ENCODE results near the gene ERC2.

GRCh38 chr3:55655544-55655943, 812.7 kb downstream of the ERC2 start:
- TF ChIP-seq CTCF (IDR thresholded peaks at IDR 0.05; ENCODE audit: insufficient read depth, low read length, poor library complexity, severe bottlenecking) (no peak), EZH2phosphoT487 (conservative IDR thresholded peaks at IDR 0.05; ENCODE audit: low read length) (no peak)

All from SU-DHL-6 (cell line).